ENCODE results near the gene SNX5.

GRCh38 chr20:17925141-17925939 is 43.3 kb downstream of the SNX5 start:
- no peak for TF ChIP-seq CTCF (IDR thresholded peaks at IDR 0.05)
- TF ChIP-seq ZFX (IDR thresholded peaks at IDR 0.05; ENCODE audit: borderline replicate concordance): no peak
